HG03196 (cell line): ENCODE measurements around the gene SPPL2B.
"Not testable (repeated sequence)": the region's sequence is repeated elsewhere in the genome, so short reads cannot be mapped to it uniquely, and the experiment has no call there.

ENCODE experiments used
- ATAC-seq: cut with Tn5 transposase; IDR thresholded peaks from one replicate; pipeline ENCODE4 v1.9.1; 2021; ENCODE audit not compliant: unreplicated experiment

The SPPL2B gene

GRCh38 chr19:2374808-2375207, 46.3 kb downstream of the SPPL2B start:
- no peak for ATAC-seq

- ATAC-seq = no peak
These were observed 47.1 kb downstream of the SPPL2B start for GRCh38 chr19:2375353-2376121.

GRCh38 chr19:2376784-2377519, 48.5 kb downstream of the SPPL2B start:
- no peak for ATAC-seq

- ATAC-seq = no peak
These were observed 52.1 kb downstream of the SPPL2B start for GRCh38 chr19:2380567-2380966.

- ATAC-seq = no peak
These were observed 52.8 kb downstream of the SPPL2B start for GRCh38 chr19:2381148-2381820.

GRCh38 chr19:2382530-2383222, 54.2 kb downstream of the SPPL2B start:
- ATAC-seq = no peak

GRCh38 chr19:2385053-2385721, 56.7 kb downstream of the SPPL2B start:
- ATAC-seq = no peak

- no peak for ATAC-seq
These were observed 59.1 kb downstream of the SPPL2B start for GRCh38 chr19:2387367-2388288.

GRCh38 chr19:2389594-2389993, 61.1 kb downstream of the SPPL2B start:
- no peak for ATAC-seq

GRCh38 chr19:2391118-2391725, 62.7 kb downstream of the SPPL2B start:
- no peak for ATAC-seq

GRCh38 chr19:2392366-2392765, 63.9 kb downstream of the SPPL2B start:
- no peak for ATAC-seq

GRCh38 chr19:2392899-2393298, 64.4 kb downstream of the SPPL2B start:
- ATAC-seq = not testable (repeated sequence)

- no peak for ATAC-seq
These were observed 65.6 kb downstream of the SPPL2B start for GRCh38 chr19:2394054-2394441.

GRCh38 chr19:2394442-2395292, 66.2 kb downstream of the SPPL2B start:
- no peak for ATAC-seq

GRCh38 chr19:2395293-2395829, 66.9 kb downstream of the SPPL2B start:
- ATAC-seq = not testable (repeated sequence)

- not testable (repeated sequence) for ATAC-seq
These were observed 68.7 kb downstream of the SPPL2B start for GRCh38 chr19:2397173-2397572.

- ATAC-seq = no peak
These were observed 70.3 kb downstream of the SPPL2B start for GRCh38 chr19:2398735-2399305.

GRCh38 chr19:2399582-2399981, 71.1 kb downstream of the SPPL2B start:
- ATAC-seq = no peak
